Stomach (tissue), 9 donors: Measurements from ENCODE around the gene EPHA10. TPM values are rescaled to one million over a fixed set of nuclear protein-coding genes. Genes with fewer than 3 reads are reported as not detected.

Experiments used
- DNase-seq, 2 donors: peaks; one replicate each; pipeline versions ENCODE4 v3.0.0 to v3.0.0-alpha.2; 2013 to 2019
- H3K27ac ChIP-seq, 5 donors: fragments of 200-600 bp in 4 of 5; sonication (generic) in 4 of 5; one replicate each; pipeline ENCODE4 v1.5.1; 2013 to 2019; ENCODE audit warnings: mild to moderate bottlenecking in 1 of 5, moderate library complexity in 1 of 5
- H3K27me3 ChIP-seq, 3 donors: fragments of 200-600 bp; sonication (generic); one replicate each; pipeline ENCODE4 v1.5.1; 2017 to 2019; ENCODE audit warnings: mixed run types in 1 of 3
- H3K36me3 ChIP-seq, 4 donors: fragments of 200-600 bp; sonication (generic); 1 replicate in 3 of 4; 2 replicates in 1 of 4; pipeline ENCODE4 v1.5.1; 2016 to 2019
- H3K4me1 ChIP-seq, 4 donors: fragments of 200-600 bp; sonication (generic); one replicate each; pipeline ENCODE4 v1.5.1; 2016 to 2019
- H3K4me3 ChIP-seq, 4 donors: fragments of 200-600 bp; sonication (generic) in 3 of 4; one replicate each; pipeline ENCODE4 v1.5.1; 2016 to 2019; ENCODE audit warnings: mild to moderate bottlenecking in 1 of 4
- H3K9me3 ChIP-seq, 4 donors: fragments of 200-600 bp; sonication (generic); one replicate each; pipeline ENCODE4 v1.5.1; 2016 to 2019
- CTCF ChIP-seq, 7 experiments: fragments of 450-650 bp in 4 of 7; fragments of 200-600 bp in 3 of 7; sonication (generic) in 3 of 7; IDR thresholded peaks; one replicate each; pipeline ENCODE4 v1.5.1; 2016 to 2019; ENCODE audit warnings: antibody characterized with exemption in 7 of 7, control low read depth in 2 of 7, mild to moderate bottlenecking in 1 of 7
- EP300 ChIP-seq: sonication (generic); formaldehyde crosslinking; IDR thresholded peaks from one replicate; pipeline ENCODE4 v1.6.1; 2017; ENCODE audit warnings: antibody characterized with exemption
- POLR2A ChIP-seq, 4 donors: fragments of 450-650 bp; IDR thresholded peaks; one replicate each; pipeline ENCODE4 v1.6.1; 2016; ENCODE audit warnings: antibody characterized with exemption in 4 of 4, control low read depth in 2 of 4, mild to moderate bottlenecking in 1 of 4, moderate library complexity in 1 of 4
- POLR2AphosphoS5 ChIP-seq, 3 donors: sonication (generic); formaldehyde crosslinking; IDR thresholded peaks; one replicate each; pipeline ENCODE4 v1.6.1; 2016; ENCODE audit warnings: antibody characterized with exemption in 3 of 3
- WGBS, 5 donors: extraction: QIAGEN DNeasy Blood & Tissue Kit in 3 of 5; methylation state at CpG; one replicate each; pipeline versions ENCODE4 v1.1.5 to v1.1.7; 2013 to 2018; 5-methylcytosine and 5-hydroxymethylcytosine counted together
- intact Hi-C: fragments of 100-400 bp; cut with DNase I; formaldehyde crosslinking; loops from one replicate; pipeline ENCODE4 v1.15.1; 2023; ENCODE audit warnings: low total_unique reads
- polyA plus RNA-seq, 3 donors: library from polyadenylated mRNA; stranded (reverse); fragments of 200-250 nt; gene quantifications; one replicate each; pipeline ENCODE4 v1.2.3, GENCODE V29; 2013
- total RNA-seq, 5 donors: library from RNA; depleted of rRNA; stranded (reverse); fragments of >200 nt; gene quantifications; one replicate each; pipeline versions ENCODE4 v1.1.0 to v1.2.3, GENCODE V29; 2014 to 2016
- donor health status: healthy with polysubstance abuse.
- donor health status: Bipolar disorder and iron deficiency.
- donor health status: healthy.

Gene EPHA10
- total and polyA plus RNA-seq, 8 donors = 0.18 to 212 (median 1.8) TPM; not detected in 1

- H3K27me3 ChIP-seq = peaks cover 9 to 100% (median 33%) of the 10 kb centered on the region in 3 donors
- peaks cover 6 to 21% (median 16%) of the 10 kb centered on the region in 4 donors for H3K4me1 ChIP-seq
These were observed 9.6 kb downstream of the EPHA10 start for GRCh38 chr1:37755290-37755689.

GRCh38 chr1:37753473-37754321 lies 11.2 kb downstream of the EPHA10 start:
- WGBS, 5 donors = 5 to 9% (median 8%) methylated on average over 32 to 52 of the region's 52 CpGs
- TF ChIP-seq CTCF (IDR thresholded peaks at IDR 0.05) (no peak), POLR2AphosphoS5 (IDR thresholded peaks at IDR 0.05) (no peak), POLR2A (IDR thresholded peaks at IDR 0.05) (no peak), EP300 (no peak)
- peak overlapping the region in 2 of 4 donors; percentile 53 to 56 for H3K4me3 ChIP-seq
- H3K9me3 ChIP-seq = no peaks in the 10 kb centered on the region
- peaks cover 9 to 96% (median 28%) of the 10 kb centered on the region in 3 donors for H3K27me3 ChIP-seq
- H3K27ac ChIP-seq = no peak overlapping the region
- H3K36me3 ChIP-seq = no peaks in the 10 kb centered on the region
- H3K4me1 ChIP-seq = peaks cover 6 to 21% (median 16%) of the 10 kb centered on the region in 4 donors
- intact Hi-C loops = no loop called here
- DNase-seq = no peak

More at GRCh38 chr1:37755290-37755689, 9.6 kb downstream of the EPHA10 start:
- Histone ChIP-seq H3K4me3 (no peak overlapping the region), H3K36me3 (no peaks in the 10 kb centered on the region), H3K27ac (no peak overlapping the region), H3K9me3 (no peaks in the 10 kb centered on the region)
- no peak for DNase-seq
- intact Hi-C loops = no loop called here
- TF ChIP-seq EP300 = no peak
- no peak for TF ChIP-seq CTCF (IDR thresholded peaks at IDR 0.05)
- no peak for TF ChIP-seq POLR2A (IDR thresholded peaks at IDR 0.05)
- TF ChIP-seq POLR2AphosphoS5 (IDR thresholded peaks at IDR 0.05) = no peak
- WGBS, 5 donors = 0 to 94% (median 74%) methylated on average over 1 of the region's 1 CpG

GRCh38 chr1:37752583-37753471 lies 12.1 kb downstream of the EPHA10 start:
- WGBS, 5 donors = 1 to 4% (median 2%) methylated on average over 22 to 105 of the region's 105 CpGs
- Histone ChIP-seq H3K27me3 (peaks cover 9 to 87% (median 27%) of the 10 kb centered on the region in 3 donors), H3K4me1 (peaks cover 6 to 21% (median 16%) of the 10 kb centered on the region in 4 donors), H3K4me3 (peak overlapping the region; percentile 38 to 56 (median 50)), H3K9me3 (no peaks in the 10 kb centered on the region), H3K27ac (peak overlapping the region in 2 of 5 donors; percentile 5 to 7), H3K36me3 (no peaks in the 10 kb centered on the region)
- intact Hi-C loops = no loop called here
- no peak for TF ChIP-seq EP300
- no peak for TF ChIP-seq CTCF (IDR thresholded peaks at IDR 0.05)
- TF ChIP-seq POLR2AphosphoS5 (IDR thresholded peaks at IDR 0.05) = no peak
- TF ChIP-seq POLR2A (IDR thresholded peaks at IDR 0.05) = no peak
- peak; percentile 40 to 75 for DNase-seq

- Histone ChIP-seq H3K36me3 (no peaks in the 10 kb centered on the region), H3K27ac (no peak overlapping the region), H3K4me1 (peaks cover 6 to 21% (median 16%) of the 10 kb centered on the region in 4 donors), H3K27me3 (peaks cover 9 to 81% (median 27%) of the 10 kb centered on the region in 3 donors), H3K4me3 (peak overlapping the region; percentile 38 to 56 (median 50)), H3K9me3 (peaks cover 0 to 5% (median 2%) of the 10 kb centered on the region in 4 donors)
- intact Hi-C loops = no loop called here
- 13 to 22% (median 17%) methylated on average over 11 of the region's 11 CpGs for WGBS, 5 donors
- DNase-seq = no peak
- TF ChIP-seq EP300 (no peak), POLR2A (IDR thresholded peaks at IDR 0.05) (no peak), CTCF (IDR thresholded peaks at IDR 0.05) (no peak), POLR2AphosphoS5 (IDR thresholded peaks at IDR 0.05) (no peak)
These were observed 12.7 kb downstream of the EPHA10 start for GRCh38 chr1:37752213-37752582.
